HFF-Myc (cell line): ENCODE measurements around the gene FBXW7.

Experiments
- DNase-seq: peaks from one replicate; pipeline ENCODE4 v3.0.0-alpha.2; 2011; ENCODE audit warnings: low read depth; ENCODE audit errors: extremely low read depth
- H3K4me3 ChIP-seq: replicated peaks from 2 replicates; pipeline ENCODE4 v1.5.1; 2011; ENCODE audit warnings: low read depth, mild to moderate bottlenecking, control low read depth, low read length
- TF ChIP-seq, protein P1 (sequence below): IDR thresholded peaks from 2 replicates; pipeline ENCODE4 v1.5.1; 2012; ENCODE audit warnings: mild to moderate bottlenecking, low read depth, low read length, control low read depth; ENCODE audit errors: missing control alignments

FBXW7 gene

DNA sequence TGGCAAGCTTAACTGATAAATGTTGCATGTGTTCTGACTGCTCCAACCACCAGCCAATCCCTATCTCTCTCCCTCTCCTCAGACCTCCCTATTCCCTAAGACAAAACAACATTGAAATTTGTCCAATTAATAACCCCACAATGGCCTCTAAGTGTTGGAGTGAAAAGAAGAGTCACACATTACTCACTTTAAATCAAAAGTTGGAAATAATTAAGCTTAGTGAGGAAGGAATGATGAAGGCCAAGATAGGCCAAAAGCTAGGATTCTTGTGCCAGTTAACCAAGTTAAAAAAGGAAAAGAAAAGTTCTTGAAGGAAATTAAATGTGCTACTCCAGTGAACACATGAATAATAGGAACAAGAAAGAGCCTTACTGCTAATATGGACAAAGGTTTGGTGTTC, 55.6 kb downstream of the FBXW7 start:
- no peak overlapping the region for H3K4me3 ChIP-seq
- TF ChIP-seq, protein P1, sequence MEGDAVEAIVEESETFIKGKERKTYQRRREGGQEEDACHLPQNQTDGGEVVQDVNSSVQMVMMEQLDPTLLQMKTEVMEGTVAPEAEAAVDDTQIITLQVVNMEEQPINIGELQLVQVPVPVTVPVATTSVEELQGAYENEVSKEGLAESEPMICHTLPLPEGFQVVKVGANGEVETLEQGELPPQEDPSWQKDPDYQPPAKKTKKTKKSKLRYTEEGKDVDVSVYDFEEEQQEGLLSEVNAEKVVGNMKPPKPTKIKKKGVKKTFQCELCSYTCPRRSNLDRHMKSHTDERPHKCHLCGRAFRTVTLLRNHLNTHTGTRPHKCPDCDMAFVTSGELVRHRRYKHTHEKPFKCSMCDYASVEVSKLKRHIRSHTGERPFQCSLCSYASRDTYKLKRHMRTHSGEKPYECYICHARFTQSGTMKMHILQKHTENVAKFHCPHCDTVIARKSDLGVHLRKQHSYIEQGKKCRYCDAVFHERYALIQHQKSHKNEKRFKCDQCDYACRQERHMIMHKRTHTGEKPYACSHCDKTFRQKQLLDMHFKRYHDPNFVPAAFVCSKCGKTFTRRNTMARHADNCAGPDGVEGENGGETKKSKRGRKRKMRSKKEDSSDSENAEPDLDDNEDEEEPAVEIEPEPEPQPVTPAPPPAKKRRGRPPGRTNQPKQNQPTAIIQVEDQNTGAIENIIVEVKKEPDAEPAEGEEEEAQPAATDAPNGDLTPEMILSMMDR: no peak
- no peak for DNase-seq

DNA sequence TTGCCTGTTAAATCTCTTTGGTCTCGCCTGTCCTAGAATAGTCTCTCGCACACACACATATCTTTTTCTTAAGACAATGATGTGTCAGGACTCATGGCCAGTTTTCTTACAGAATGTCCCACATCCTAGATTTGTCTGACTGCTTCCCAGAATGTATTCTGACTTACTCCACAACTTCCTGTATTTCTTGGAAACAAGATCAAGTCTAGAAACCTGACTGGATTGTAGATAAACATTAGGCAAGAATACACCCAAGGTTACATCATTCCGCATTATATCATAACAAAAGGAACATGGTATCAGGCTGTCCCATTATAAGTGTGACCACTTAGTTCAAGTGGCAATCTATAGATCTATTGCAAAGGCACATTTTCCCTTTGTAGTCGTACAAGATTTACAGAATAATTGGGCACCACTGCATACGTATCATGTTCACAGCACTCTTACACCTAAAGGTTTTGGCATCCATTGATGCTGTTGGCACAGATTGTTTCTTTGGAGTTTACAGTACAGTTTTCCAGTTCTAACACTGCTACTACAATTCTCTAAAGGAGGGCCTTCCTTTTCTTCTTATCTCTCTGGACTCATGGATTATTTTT, 56.4 kb downstream of the FBXW7 start:
- DNase-seq: no peak
- no peak overlapping the region for H3K4me3 ChIP-seq
- TF ChIP-seq, protein P1: no peak

DNA sequence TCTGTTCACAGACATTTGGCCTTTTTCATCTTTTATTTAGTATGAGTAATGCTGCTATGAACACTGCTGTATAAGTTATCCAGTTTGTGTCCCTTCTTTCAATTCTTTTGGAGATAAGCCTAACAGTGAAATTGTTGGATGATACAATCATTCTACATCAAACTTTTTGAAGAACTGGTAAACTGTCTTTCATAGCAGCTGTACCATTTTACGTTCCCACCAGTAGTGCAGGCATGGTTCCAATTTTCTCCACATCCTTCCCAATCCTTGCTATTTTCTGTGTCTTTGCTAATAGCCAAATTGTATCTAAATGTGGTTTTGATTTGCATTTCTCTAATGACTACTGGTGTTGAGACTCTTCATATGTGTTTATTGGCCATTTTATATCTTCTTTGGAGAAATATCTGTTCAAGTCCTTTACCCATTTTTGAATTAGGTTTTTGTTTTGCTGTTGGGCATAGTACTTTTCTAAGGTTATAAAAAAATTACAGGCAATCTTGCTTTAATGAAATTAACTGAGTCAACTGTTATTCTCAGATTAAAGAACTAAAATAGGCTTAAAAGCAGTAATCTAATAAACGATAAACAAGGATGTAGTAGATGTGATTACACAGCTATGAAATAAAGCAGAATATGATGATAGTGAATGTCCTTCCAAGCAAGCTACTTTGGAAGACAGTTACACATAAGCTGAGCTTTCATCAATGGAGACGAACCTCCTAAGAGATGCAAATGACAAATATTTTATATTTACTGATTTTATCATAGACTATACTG, 57.2 kb downstream of the FBXW7 start:
- TF ChIP-seq, protein P1: no peak
- DNase-seq: no peak
- H3K4me3 ChIP-seq: no peak overlapping the region

DNA sequence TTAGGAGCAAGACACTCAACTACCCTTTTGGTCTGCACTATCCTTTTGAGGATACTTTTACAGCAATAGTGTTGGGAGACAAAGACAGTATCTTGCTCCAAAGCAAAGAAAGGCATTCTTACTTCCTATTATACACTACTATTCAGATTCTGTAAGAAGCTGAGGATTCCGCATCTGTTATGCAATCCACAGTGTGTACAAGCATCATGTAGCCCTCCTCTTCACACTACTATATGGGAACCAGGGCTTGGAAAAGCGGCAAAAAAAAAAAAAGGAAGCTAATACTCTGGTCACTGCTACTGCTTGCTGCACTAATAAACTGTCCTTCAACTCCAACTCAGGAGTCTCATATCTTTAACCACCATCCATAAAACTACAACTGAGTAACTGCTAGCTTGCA, 59.1 kb downstream of the FBXW7 start:
- no peak overlapping the region for H3K4me3 ChIP-seq
- TF ChIP-seq, protein P1: no peak
- DNase-seq: no peak

DNA sequence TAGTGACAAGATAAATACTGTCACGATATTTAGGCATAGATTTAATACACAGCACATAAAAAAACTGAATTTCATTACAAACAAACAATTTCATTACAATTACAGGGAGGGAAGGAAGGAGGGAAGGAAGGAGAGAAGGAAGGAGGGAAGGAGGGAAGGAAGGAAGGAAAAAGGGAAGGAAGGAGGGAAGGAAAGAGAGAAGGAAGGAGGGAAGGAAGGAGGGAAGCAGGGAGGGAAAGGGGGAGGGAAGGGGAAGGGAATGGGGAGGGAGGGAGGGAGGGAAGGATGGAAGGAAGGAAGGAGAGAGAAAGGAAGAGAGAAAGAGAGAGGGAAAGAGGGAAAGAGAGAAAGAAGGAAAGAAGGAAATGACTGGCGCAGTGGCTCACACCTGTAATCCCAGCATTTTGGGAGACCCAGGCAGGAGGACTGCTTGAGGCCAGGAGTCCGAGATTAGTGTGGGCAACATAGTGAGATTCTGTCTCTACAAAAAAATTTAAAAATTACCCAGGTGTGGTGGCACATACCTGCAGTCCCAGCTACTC, 64.6 kb downstream of the FBXW7 start:
- TF ChIP-seq, protein P1: no peak
- no peak overlapping the region for H3K4me3 ChIP-seq
- DNase-seq: no peak

DNA sequence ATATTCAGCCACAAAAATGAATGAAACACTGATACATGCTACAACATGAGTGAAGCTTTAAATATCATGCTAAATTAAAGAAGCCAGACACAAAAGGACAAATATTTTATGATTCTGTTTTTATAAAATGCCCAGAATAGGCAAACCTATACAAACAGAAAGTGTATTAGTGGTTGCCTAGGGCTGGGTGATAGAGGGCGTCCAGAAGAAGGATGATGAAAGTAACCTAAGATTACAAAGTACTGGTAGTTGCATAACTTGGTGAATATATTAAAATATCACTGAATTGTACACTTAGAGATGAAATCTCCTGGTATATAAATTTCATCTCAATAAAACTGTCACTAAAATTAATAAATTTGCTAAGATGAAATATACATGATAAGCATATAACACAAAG, 67.5 kb downstream of the FBXW7 start:
- no peak overlapping the region for H3K4me3 ChIP-seq
- TF ChIP-seq, protein P1: no peak
- DNase-seq: no peak
